Caki2 (cell line): ENCODE data around the gene LRRK2. TPM values are rescaled to one million over a fixed set of nuclear protein-coding genes. Genes with fewer than 3 reads are reported as not detected.
"Not testable (repeated sequence)": the region's sequence is repeated elsewhere in the genome, so short reads cannot be mapped to it uniquely, and the experiment has no call there.

Source experiments
- DNase-seq: peaks from one replicate; pipeline ENCODE4 v3.0.0-alpha.2; 2015; ENCODE audit warnings: low read depth
- in situ Hi-C: cut with HindIII; loops from 2 replicates; pipeline ENCODE4 v1.10.0; 2016; ENCODE audit warnings: low sequenced_read_pairs, low pct_unique_long_range_greater_than_20kb, mixed read lengths
- total RNA-seq: library from RNA; depleted of rRNA; stranded (reverse); fragments of >200 nt; shearing (Covaris generic); gene quantifications from 2 replicates; pipeline ENCODE4 v1.2.3, GENCODE V29; 2014; ENCODE audit warnings: low replicate concordance

The LRRK2 gene
- total RNA-seq, 1 experiment from 2014 or later: 2.5 TPM

DNA sequence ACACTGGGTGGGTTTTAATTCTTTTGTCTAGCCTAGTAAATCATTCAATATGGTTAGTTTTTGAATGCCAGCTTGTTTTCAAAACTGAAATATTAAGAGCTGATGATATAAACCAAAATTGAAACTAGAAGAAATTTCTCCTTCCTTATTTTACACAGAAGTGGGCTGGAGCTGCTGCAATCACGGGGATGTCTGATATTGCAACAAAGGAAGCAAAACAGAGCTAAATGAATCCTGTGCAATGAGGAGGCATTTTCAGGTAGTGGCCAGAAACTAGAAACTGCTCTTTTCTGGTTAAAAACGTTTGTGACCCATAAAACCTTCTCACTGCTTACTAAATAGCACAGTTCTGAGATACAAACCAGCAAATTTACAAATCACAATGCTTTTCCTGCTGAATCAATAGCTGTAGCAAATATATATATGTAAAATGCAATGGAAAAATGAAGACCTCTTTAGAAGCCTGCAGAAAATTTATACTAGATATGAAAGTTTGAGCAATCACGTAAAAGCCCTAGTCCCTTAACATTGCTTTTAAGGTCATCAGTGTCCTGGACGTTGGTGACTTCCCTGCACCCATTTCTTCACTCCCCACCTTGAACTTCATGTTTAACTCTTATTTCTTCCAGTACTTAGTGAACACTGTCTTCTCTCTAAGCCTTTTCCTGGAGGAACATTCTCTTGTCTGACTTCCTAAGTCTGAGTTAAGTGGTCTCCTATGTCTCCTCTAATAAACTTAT is 15.9 kb upstream of the LRRK2 start:
- in situ Hi-C loops: no loop called here
- DNase-seq: no peak

- peak; percentile 18 for DNase-seq
- in situ Hi-C loops: no loop called here
These were observed 14.9 kb upstream of the LRRK2 start for GRCh38 chr12:40209886-40210285.

GRCh38 chr12:40211186-40211585 is 13.6 kb upstream of the LRRK2 start:
- in situ Hi-C loops: not testable (repeated sequence)

DNA sequence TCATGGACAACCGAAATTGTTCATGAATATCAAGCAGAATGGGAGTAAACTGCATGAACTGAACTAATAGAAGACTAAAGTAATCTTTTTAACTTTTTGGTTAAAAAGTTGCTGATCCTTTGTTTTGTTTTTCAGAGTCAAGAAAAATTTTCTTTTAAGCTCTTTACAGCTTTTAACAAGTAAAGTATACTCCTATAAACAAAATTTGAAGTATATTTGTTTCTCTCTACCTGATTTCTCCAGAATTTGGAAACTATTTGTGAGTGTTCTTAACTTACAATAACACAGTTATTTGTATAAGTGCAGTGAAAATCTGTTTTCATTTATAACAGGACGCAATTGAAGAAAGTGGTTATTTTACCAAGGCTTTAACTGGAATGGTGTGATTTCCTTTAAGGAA is 12.2 kb upstream of the LRRK2 start:
- in situ Hi-C loops: no loop called here

More at GRCh38 chr12:40211186-40211585, 13.6 kb upstream of the LRRK2 start:
- DNase-seq: not testable (repeated sequence)

GRCh38 chr12:40215982-40216381 is 8.8 kb upstream of the LRRK2 start:
- in situ Hi-C loops: no loop called here
- no peak for DNase-seq

More for the DNA sequence above, 12.2 kb upstream of the LRRK2 start:
- DNase-seq: no peak

- in situ Hi-C loops: no loop called here
- DNase-seq: no peak
These were observed 8.1 kb upstream of the LRRK2 start for GRCh38 chr12:40216516-40217288.

GRCh38 chr12:40219760-40220159 is 5.0 kb upstream of the LRRK2 start:
- no peak for DNase-seq
- in situ Hi-C loops: no loop called here

DNA sequence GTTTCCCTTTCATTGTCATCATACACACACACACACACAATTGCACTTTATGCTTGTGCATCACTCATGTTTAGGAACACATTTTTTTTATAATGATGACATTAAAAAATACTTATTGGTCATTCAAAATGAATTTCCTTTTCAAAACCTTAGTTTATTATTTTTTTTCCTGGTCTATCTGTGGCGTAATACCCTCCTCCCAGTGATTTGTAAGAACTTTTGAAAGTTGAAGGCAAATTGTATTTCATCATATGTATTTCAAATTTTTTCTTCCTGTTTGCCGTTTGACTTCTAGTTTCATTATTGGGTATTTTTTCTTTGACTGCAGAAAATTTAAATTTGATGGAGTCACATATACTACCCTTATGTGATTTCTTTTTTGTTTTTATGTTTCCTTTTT is 2.5 kb upstream of the LRRK2 start:
- no peak for DNase-seq
- in situ Hi-C loops: no loop called here

DNA sequence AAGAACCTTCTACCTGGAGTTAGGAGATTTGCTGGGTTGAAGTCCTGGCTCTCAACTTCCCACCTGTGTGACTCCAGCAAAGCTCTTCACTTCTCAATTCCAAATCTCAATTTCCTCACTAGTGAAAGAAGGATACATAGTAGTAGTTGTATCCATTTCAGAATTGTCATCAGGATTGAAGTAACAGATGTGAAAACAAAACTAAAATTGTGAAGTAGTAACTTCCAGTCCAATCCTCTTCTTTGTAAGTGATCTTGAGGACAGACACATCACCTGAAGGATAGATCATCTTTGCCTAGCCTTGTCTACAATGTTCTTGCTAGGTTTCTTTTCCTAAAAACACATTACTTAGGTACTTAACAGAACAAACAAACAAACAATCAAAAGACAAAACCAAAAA is 1.2 kb upstream of the LRRK2 start:
- DNase-seq: peak; percentile 23
- in situ Hi-C loops: no loop called here

DNA sequence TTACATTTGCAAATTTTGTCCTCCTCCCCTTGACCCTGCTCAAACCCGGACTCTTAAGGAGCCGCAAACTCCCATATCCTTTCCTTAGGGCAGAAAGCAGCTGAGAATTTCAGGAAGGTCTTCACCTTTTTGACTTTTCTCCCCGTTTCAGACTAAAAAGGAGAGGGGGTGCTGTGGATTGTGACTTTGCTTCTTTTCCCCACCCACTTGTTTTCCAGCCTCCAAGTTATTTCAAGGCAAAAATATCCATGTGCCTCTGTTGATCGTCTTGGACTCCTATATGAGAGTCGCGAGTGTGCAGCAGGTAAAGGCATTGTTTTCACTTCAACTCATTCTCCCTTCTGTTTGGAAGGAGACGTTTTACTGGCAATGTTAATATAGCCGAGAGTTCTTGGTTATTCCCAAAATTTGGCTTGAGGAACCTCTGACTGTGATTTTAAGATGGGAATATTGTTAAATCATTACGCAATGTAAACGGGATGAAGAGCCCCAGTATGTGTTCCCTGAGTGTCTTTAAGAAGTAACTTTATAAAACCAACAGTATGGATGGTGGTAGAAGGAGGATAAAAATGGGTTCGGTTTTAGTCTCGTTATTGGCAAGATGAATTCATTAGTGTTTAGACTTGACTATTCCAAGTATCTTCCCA is 663 bp downstream of the LRRK2 start:
- peak; percentile 52 for DNase-seq
- in situ Hi-C loops: no loop called here

DNA sequence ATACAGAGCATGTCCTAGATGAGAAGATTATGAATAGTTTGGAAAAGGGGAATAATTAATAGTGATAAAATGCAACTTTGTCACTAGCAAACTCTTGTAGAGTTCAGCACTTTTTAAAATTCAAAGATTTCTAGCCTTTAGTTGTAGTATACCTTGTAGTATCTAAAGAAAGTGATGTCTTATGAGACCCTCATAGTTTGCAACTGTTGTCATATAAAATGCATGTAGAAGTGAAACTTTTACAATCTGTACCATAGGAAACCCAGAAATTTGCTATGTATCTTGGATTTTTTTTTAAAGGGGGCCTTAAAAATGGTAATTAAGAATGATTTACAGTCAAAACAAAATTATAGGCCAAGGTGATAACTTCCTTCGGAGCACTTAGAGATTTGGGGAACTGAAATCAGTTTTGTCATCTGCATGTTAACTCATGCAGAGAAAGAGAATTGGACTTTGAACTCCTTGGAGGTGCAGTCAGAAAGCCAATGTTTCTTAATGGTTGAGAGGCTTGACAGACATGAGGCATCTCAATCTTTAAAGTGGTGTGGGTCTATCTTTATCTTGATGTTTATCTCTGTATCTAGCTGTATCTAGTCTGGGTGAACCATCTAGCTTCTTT is 1.3 kb downstream of the LRRK2 start:
- DNase-seq: peak; percentile 72

DNA sequence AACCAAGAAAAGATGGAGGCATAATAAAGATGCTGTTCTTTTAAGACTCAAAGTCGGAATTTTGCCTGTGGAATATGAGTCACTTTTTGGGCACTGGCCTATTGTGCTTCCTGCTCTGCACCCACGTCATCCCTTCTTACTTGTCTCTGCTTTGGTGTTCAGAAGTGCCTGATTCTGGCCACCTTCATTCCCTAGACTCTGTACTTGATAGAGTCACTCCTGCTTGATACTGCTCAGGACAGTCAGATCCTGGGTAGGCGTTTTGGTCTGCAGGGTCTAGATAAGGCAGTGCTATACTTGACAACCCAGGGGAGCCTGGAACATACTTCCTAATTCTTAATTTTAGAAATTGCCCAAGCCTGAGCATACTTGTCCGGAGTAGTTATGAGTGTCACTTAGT is 1.9 kb downstream of the LRRK2 start:
- in situ Hi-C loops: no loop called here
- peak; percentile 75 for DNase-seq

More for the DNA sequence above, 1.3 kb downstream of the LRRK2 start:
- in situ Hi-C loops: no loop called here

GRCh38 chr12:40227447-40227846 is 2.6 kb downstream of the LRRK2 start:
- no peak for DNase-seq
- in situ Hi-C loops: no loop called here

DNA sequence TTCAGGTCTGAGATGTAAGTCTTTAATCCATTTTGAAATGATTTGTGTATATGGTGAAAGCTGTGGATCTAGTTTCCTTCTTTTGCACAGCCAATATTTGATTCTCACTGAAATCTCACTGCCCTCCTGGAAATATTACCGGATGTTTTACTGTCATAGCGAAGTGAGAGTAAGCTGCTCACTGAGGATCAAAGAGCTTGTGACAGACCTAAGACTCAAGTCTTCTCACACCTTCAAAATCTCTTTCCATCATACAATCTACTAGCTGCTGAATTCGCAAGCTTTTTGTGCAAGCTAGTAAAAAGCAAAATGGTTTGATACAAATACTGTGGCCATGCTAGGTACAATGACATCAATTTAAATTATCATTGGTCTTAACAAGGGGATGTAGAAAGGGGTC is 3.9 kb downstream of the LRRK2 start:
- in situ Hi-C loops: no loop called here
- DNase-seq: no peak

- no peak for DNase-seq
- in situ Hi-C loops: no loop called here
These were observed 5.2 kb downstream of the LRRK2 start for GRCh38 chr12:40229690-40230651.

DNA sequence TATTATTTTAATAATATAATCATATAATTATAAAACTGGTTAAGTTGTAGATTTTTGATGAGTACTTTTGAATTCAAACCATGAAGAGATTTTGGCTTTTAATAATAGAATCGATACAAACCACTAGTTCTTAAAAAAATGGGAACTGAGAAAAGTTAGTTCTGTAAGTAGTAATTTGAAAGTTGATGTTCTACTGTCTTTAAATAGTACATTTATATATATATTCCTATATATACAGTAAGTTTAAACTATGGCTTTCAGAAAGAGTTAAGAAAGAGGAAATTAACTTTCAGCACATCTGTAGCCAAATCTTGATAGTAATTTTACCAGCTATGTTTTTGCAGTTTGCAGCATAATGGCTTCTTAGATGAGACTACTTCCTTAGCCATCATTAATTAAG is 7.8 kb downstream of the LRRK2 start:
- in situ Hi-C loops: no loop called here
- no peak for DNase-seq

DNA sequence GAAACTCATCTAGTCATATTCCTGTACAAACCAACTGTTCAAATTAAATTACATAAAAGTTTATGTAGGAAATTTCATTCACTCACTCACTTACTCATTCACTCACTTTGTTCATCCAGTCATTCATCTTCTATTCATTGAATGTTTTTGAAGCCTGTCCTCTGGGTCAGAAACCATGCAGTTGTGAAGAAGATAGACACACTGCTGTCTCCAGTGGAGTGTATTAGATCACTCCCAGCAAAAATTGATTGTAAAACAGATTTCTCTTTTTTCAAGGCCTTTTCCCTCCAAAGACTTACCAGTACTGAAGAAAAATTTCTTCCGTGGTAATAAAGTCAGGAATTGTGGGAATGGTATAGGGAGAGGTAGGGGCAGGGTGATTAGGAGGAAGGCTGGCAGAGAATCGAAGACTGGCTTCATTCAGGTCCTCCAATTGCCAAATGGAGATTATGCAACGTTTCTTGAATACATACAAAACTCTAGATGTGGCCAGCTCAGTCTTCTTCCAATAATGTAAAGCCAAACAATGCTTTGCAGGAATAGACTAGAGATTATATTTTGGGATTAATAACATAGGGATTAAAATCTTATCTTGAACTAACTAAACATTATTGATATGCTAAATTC is 9.1 kb downstream of the LRRK2 start:
- DNase-seq: no peak
- in situ Hi-C loops: no loop called here
